T follicular helper cell (primary cell): Measurements from ENCODE around the gene STK4.

Experiments used
- DNase-seq: peaks from one replicate; pipeline ENCODE4 v3.0.0-alpha.2; 2020; ENCODE audit warnings: low read depth

Gene STK4

DNA sequence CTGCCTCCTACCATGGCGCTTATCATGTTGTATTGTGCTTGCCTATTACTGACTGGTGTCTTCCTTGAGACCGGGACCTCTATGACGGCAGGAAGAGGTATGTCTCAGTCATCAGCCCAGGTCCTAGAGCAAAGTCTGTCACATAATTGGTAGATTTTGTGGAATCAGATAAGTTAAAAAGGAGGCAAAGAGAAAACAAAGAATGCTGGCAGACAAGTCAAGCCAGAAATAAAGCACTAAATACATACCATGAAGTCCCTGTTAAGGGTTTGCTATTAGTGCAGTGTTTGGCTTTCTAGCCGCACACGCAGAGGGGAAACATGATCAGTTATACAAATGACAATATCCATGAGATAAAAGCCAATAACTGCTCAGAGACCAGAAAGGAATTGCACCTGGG, 12.1 kb upstream of the STK4 start:
- DNase-seq = no peak

DNA sequence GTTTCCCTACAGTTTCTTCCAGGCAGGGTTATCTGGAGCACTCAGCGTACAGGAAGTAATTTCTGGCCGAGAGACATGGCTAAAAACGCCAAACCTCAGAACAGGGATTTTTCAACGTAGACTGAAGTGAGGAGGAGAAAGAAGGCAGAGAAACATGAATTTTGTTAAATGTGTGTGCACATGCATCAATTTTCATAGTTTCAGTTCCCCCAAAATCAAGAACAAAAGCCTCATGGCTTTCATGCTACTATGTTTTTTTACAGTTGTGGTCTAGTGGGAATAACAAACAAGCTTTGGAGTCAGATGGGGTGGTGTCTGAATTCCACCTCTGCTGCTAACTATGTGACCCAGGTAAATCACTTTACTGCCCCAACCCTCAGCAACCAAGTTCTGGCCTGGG, 11.0 kb upstream of the STK4 start:
- DNase-seq = no peak

DNA sequence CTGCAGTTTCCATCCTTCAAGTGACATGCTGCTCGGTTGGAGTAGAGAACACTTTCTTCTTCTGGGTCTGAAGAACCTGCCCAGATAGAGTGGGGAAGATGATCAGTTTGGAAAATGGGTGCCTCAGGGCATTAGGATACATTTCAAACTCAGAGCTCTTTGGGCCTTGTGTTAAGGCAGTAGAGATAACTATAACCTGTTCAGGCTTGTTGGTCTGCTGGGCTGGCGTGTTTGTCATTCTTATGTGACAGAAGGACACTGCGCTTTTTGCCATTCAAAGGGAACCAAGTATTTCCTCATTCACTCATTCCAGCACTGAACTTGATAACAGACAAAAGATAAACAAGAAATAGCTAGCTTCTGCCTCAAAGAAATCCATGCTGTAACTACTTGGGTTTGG, 9.9 kb upstream of the STK4 start:
- DNase-seq = no peak

DNA sequence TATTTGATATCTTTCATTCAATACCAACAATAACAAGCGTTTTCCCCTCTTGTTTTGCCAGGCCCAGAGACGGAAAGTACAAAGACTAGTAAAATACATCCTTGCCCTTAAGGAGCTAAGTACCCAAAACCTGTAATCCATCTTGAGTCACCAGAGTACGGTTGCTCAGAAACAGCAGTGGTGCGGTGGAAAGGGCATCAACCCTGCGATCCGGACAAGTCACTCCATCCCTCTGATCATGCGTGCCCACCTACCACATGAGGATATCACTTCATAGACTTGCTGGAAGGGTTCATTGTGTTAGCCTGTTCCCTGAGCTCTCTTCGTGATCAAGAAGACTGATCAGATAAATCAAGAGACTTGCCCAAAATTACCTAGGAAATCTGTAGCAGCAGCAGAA, 8.0 kb upstream of the STK4 start:
- no peak for DNase-seq

DNA sequence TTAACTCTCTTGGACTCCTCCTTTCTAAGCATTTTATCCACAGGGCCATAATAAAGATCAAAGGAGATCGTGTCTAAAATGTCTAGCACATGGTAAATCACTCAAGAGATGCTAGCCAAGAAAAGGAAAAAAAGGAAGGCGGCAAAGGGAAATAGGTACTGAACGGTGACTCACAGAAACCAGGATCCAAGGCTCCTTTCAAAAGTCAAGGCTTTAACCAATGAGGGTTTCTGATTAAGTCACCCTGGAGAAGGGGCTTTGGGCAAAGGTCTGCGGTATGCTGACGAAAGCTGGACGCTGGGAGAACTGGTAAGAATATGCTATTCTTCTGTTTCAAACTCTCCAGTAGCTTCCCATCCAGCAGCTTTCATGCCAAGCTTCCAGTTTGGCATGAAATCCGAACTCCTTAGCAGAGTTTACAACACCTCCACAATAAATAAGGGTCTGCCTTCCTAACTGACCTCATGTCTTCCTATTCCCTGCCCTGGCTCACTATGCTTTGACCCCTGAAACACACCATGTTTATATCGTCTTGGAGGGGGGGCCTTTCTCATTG, 7.2 kb upstream of the STK4 start:
- no peak for DNase-seq

DNA sequence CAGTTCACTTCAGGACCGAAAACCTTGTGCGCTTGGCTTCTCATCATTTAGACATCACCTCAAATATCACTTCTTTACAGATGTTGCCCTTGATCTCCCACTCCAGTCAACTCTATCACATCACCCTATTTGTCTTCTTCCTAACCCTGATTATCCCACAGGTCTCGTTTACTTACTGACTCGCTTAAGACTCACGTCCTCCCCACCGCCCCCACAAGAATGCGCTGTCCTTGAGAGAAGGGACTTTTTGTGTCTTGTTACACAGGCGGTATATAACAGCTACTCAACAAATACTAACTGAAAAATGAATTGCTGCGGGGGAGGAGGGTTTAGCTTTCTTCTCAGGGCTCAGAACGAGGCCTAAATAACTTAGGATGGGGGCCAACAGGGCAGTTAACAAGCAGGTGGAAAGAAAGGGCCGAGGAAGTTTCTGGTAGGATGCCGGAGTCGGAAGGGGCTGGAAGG, 6.6 kb upstream of the STK4 start:
- DNase-seq = peak; percentile 33

DNA sequence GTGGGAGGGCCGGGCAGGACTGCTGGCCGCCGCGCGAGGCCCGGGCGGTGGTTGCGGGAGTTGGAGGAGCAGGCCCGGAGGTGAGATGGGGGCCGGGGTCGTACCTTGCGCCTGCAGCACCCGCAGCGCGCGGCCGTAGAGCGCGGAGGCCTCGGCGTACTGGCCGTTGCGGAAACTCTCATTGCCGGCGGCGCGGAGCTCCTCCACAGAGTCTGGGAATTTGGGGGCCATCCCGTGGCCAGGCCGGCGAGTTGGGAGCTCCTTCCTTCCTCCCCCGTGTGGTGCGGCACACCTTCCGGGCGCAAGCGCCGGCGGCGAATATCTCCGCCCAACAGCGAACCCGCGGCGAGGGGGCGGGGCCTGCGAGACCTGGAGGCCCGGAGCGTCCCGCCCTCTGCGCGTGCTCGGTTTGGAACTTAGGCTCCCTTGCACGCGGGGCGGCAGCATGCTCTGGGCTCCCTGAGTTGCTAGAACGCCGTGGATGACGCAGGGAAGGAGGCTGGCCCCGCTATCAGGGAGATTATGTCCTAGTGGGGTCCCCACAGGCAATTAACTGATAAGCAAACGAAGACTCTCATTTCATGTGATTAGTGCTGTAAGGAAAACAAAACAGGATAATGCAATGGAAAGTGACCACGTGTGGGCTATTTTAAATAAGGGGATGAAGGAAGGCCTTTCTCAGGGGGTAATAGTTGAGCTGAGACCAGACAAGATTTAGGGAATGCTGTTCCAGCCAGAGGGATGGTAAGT, 6.0 kb upstream of the STK4 start, which contains the start of gene TOMM34:
Gene TOMM34 (minus strand): TSS at position 295 of the 750 bp plus-strand sequence. CDS start 64 bp downstream, at position 231.
- DNase-seq = peak; percentile 91

DNA sequence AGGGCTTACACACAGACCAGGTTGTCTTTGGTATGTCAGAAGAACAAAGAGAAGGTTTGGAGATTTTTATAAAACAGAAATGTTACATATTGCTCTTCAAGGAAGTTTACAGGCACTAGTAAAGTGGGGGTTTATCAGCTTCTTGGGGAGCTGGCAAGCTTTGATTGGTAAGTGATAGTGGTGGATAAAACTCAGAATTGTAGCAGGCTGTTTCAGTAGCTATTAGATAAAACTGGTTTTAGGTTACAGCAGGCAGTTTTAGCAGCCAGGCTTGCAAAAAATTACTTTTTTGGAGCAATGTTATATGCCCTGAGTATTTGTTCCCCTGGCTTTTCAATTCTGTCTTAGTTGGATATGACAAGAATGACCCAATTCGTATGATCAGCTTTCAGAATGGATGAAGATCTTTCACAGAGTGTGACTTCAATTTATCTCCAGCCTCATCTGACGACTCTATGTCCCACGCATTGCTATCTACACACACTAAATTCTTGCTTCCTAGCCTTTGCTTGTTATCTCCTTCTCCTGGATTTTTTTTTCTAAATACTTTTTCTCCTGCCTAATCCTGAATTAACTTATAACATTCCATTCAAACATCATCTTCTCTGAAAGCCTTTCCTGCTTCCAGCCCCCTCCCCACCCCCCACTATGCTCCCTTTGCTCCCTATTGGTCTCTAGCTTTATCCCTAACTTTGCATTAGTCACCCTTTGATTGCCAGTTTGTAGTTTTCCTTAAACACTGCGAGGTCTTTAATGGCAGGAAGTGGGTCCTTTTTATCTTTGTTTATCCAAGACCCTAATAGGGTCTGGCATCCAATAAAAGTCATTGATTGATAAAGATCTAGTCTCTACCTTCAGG, 5.1 kb upstream of the STK4 start:
- DNase-seq = no peak

DNA sequence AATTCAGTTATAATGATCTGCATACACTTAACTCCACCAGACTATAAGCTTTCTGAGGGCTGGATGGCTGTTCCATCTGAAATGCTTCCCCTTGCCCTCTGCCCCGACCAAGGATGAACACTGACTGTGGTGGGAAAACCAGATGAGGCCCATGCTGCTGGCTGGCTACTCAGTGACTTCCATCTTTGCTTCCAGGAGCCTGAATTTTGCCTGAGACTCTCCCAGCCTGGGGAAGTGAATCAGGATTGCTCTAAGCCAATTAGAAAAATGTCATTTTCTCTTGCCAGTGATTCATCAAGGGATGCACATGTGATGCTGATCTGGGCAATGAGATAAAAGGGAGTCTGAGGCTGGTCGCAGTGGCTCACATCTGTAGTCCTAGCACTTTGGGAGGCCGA, 4.4 kb upstream of the STK4 start:
- no peak for DNase-seq

DNA sequence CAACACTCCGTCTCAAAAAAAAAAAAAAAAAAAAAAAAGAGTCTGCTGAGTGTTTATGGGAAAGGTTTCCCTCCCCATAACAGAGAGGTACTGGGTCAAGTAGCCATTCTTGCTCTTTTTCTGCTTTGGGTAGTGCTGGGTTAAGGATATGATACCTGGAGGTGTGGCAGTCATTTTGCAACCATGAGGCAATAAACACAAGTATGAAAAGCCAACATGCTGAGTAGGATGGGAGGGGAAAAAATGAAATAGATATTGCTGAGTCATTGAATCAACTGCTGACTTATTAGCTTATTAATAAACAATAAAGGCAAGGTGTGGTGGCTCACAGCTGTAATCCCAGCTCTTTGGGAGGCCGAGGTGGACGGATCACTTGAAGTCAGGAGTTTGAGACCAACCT, 3.8 kb upstream of the STK4 start:
- DNase-seq = no peak

DNA sequence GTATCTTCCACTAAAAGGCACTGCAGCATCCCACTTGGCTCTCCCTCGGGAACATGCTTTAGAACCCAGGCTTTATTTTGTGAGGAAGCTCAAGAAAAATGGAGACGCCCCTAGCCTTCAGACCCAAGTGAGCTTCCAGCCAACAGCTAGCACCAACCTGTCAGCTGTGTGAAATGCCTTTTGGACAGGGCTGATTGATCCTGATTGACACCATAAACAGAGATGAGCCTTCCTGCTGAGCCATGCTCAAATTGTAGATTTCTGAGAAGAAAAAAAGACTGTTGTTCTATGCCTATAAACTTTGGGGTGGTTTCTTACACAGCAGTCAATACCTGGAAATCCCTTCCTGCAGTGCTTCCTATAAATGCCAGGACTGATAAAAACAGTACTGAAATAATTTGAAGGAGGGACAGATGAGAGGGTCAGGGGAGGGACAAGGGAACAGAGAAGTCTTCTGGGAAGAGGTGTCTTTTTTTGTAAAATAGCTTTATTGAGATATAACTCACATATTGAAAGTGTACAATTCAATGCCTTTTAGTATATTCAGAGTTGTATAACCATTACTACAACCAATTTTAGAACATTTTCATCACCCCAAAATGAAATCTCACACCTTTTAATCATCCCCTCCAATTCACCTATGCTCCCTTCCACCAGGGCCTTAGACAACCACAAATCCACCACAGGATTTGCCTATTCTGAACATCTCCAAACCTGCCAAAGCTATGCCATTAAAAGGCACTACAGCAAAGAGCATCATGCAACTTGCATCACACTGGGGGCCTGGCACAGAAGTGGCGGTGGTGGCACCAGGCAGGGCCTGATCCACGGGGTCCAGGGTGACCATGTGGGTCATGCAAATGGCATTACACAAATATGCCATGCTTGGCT, 2.7 kb upstream of the STK4 start:
- DNase-seq = no peak

DNA sequence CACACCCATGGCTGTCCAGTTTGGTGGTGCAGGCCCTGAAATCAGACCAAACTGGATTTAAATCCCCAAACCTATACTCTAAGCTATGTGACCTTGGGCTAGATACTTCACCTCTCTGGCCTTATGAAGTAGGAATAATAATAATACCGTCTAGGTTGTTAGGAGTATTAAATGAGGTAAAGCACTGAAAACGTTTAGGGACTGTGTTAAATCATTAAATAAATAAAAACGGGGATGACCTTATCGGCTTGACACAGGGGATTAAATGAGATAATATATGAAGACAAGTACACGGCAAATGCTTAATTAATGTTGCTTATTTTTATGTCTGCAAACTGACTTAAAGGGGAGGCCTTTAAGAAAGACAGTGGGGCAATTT, 672 bp upstream of the STK4 start:
- no peak for DNase-seq

DNA sequence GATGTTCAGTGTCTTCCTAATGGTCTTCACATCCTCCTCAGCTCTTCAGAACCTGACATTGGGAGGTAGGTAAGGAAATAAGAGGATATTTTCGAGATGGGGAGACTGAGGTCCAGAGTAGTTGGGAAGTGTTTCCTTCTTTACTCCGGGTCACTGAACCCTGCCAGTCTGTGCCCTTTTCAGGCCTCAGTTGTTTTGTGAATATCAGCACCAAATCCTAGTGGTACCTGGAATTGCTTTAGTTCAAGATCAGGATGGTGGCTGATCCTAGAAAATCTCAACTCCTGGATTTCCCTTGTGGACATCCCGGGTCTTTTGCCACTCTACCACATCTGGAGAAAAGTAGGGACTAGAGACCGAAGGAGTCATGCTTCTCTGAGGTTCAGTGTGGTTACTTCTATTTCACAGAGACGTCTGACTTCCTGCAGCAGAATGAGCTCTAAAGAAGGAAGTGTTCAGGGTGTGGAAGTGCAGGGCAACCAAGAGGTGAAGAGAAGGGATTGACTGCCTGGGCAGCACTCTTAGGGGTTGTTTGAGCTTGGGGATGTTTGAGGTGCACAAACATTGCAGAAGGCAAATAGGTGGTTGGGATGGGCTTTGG, 995 bp downstream of the STK4 start:
- peak; percentile 33 for DNase-seq

DNA sequence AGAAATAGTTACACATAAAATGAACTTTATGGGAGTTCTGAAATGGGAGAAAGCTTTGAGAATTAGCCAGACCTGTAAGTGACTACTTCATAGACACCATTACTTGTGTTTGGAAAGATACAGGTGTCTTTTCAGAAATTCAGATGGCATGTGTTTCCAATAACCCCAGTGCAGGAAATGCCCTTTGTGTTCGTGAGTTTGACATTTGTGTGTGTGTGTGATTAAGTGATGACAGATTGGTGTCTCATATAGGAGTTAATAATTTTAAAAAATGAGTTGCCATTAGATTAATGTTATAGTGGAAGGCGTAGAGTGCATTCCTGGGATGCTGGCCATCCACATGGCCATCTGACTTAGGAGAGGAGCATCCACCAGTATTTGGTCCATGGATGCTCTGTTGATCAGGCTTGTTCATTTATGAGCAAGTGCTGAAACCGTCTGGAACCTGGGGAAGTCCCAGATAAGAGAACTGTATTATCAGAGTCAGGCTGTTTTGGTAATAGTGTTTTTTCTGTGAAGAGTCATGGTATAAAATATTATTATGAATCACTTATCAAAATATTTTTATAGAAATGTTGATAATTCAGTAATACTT, 3.1 kb downstream of the STK4 start:
- no peak for DNase-seq

DNA sequence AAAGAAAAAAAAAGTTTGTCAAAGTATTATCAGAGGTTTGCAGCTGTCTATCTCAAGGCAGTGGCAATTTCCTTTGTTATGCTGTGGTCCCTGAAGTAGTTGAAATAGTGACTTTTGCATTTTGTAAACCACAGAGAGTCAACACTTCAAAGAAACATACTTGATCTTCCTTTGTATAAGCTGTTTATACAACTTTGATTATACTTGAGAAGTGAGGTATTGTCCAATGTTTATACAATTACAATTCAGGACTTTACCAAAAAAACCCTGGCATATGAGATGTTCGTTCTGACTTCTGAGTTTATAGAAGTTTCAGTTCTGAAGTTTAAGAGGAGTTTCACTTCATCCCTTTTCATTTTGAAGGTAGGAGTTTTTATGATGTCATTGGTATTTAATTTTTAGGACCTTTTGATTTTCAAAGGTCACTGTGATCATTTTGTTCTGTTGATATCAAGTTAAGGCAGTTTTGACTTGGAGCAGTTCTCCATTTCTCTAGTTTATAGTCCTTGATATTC, 4.0 kb downstream of the STK4 start:
- no peak for DNase-seq

DNA sequence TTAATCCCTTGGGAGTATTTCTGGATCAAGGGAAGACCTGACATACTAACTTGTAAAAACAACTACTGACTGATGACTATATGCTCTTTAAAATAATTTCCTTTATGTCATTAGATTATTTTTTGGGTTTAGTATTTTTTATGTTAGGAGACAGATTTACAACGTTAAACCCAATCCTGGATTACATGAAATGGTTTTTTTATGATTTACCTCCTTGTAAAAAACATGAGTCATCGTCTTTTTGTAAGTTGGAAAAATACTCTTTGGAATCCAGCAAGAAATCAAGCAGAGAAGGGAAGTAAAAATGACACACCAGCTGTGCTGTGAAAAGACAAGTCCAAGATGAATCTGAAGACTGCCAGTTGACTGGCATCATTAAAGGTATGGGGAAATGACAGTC, 6.7 kb downstream of the STK4 start:
- DNase-seq = no peak

DNA sequence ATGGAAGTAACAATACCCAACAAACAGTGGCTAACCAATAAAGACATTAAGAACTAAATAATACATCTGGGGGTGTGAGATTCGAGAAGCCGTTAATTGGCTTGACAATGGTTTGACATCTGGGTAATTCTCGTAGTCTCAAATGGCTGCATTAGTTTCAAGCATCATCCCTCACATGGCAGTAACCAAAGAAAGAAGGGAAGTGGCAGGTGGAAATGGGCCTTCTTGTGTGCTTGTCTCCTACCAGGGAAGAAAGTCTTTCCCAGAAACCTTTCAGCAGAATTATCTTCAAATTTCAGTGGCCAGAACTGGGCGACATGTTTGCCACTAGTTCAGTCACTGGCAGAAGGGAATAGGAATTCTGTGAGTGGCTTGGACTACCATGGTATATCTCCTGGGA, 10.4 kb downstream of the STK4 start:
- DNase-seq = no peak

DNA sequence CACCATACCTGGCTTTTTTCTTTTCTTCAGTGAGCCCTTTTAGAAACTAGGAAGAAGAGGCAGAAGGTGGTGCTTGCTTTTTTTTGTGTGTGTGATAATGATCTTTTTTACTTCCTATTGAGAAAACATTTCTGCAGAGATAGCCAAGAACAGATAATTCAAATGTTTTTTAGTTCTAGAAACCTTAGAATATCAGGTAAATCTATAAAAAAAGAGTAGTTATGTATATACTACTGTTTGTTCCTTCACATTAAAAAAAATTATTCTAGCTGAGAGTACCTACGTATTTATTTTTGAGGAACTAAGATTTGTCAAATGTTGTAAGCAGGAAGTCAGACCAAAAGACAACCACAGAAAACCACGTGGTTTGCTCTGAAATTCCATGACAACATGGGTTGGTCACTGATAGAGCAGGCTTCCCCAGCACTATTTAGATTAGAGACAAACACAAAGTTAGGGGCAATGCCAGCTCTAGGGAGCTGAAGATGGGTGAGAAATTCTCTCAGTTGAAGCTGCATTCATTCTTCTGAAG, 12.8 kb downstream of the STK4 start:
- peak; percentile 75 for DNase-seq

DNA sequence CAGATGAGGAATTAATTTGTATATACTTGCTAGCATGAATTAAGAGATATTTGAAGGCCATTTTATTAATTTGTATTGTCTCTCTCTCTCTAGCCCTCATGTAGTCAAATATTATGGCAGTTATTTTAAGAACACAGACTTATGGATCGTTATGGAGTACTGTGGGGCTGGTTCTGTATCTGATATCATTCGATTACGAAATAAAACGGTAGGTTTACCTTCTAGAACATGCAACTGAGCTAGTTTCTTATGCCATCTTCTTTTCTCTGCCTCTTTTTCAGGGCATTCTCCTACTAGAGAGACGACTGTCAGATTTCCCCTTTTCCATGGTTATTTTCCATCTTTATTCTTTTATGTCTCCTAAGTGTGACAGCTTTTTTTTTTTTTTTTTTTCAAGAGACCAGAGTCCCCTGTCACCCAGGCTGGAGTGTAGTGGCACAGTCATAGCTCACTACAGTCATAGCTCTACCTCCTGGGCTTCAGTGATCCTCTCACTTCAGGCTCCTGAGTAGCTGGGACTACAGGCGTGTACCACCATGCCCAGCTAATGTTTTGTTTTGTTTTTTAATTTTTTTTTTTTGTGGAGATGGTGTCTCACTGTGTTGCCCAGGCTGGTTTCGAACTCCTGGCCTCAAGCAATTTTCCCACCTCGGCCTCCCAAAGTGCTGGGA, 15.6 kb downstream of the STK4 start:
- no peak for DNase-seq

DNA sequence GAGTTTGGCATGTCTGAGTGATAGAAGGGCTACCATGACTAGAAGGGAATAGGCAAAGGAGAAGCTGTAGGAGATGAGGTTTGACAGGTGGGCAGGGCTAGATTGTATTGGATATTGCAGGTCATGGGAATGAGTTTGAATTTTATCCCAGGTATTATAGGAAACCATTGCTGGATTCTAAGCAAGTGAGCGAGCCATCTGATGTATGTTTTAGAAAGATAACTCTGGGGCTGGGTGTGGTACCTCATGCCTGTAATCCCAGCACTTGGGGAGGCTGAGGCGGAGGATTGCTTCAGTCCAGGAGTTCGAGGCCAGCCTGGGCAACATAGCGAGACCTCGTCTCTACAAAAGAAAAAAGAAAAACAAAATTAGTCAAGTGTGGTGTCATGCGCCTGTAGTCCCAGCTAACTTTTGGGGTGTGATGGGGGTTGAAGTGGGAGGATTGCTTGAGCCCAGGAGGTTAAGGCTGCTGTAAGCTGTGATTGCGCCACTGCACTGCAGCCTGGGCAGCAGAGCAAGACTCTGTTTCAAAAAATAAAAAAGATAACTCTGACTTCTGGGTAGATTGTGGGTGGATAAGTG, 16.9 kb downstream of the STK4 start:
- no peak for DNase-seq
